DMS114 treated with DMSO at 0.1 percent for 48 hours (cell line): ENCODE measurements around the gene B3GAT1.
"Not testable (repeated sequence)": the region's sequence is repeated elsewhere in the genome, so short reads cannot be mapped to it uniquely, and the experiment has no call there.

Source experiments
- DNase-seq: peaks from one replicate; lab custom pipeline; 2025; ENCODE audit not compliant: unreplicated experiment; lab: John Stamatoyannopoulos, UW

B3GAT1 gene

GRCh38 chr11:134412203-134413042 is at the start of gene B3GAT1:
Gene B3GAT1, minus strand, starts transcription at chr11:134412242. Its CDS starts 24,583 bp downstream, at chr11:134387659.
- DNase-seq: no peak

GRCh38 chr11:134461621-134462020 is 49.6 kb upstream of the B3GAT1 start:
- no peak for DNase-seq

GRCh38 chr11:134460881-134461280 is 48.8 kb upstream of the B3GAT1 start:
- DNase-seq: no peak

GRCh38 chr11:134460062-134460561 is 48.1 kb upstream of the B3GAT1 start:
- no peak for DNase-seq

DNA sequence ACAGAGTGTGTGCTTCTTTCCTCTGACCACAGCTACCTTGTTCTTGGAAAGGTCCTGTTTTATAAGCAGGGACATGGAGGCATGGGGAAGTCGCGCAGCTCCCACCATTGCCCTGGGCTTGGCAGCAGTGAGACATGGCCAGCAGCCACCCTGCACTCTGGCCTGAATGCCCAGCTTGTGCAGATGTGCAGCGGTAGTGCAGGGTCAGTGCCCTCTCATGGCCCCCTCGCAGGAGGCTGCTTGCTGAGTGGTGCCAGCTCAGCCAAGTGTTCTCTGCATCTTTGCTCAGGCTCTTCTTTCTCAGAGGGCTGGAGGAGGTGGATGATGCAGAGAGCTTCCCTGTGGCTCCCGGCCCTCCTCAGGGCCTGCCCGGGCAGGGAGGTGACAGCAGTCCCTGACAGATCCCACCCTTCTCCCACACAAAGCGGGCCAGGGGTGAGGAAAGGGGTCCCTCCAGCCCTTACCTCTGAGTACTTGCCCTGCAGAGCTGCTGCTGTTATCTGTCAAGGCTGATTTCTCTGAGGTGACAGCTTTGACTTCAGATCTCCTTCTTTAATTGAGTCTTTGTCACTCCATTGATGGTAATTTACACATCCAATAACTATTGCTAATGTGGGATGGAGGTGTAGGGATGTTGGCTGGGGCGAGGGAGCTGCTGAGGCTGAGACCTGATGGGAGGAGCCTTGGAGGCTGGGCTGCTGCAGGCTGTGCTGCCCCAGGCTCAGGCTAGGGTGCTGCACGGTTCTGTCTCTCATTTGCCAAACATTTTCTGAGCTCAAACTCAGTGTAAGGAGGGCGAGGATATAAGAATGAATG is 47.4 kb upstream of the B3GAT1 start:
- DNase-seq: no peak

- not testable (repeated sequence) for DNase-seq
Measured at GRCh38 chr11:134457411-134458007, 45.5 kb upstream of the B3GAT1 start.

- no peak for DNase-seq
Measured at GRCh38 chr11:134455516-134455915, 43.5 kb upstream of the B3GAT1 start.

- DNase-seq: no peak
Measured at GRCh38 chr11:134454146-134454690, 42.2 kb upstream of the B3GAT1 start.

GRCh38 chr11:134453441-134453840 is 41.4 kb upstream of the B3GAT1 start:
- no peak for DNase-seq

- no peak for DNase-seq
Measured at GRCh38 chr11:134452838-134453155, 40.8 kb upstream of the B3GAT1 start.

DNA sequence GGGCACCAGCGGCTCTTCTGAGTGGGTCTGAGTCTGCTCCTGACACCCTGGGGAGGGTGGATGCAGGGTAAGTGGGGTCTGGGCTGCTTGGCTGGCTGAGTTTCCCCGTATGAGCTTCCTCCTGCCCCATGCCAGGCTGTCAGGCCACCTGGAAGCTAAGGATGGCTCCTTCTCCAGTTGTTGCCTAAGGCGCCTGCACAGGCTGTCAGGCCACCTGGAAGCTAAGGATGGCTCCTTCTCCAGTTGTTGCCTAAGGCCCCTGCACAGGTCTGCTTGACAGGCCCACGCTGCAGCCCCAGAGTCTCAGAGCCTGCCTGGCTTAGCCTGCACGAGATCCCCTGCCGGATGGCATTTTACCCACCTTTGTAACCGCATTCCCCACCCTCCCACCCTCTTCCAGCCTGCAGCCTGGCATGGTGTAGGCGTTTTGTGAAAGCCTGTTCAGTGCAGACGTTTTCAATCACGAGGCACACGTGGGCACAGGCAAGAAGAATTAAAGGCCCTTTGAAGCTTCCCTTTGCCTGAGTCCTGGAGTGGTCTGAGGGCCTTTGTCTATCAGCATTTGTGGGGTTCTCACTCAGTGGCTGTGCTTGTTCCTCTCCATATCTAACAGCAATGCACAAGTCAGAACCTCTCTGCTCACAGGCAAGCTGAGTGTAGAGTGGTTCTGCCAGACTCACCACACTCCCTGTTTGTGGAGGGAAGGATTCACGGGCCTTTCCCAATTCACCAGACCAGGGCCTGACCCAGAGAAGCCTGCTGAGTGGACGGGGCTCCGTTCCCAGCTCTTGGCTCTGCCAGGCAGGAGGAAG is 40.2 kb upstream of the B3GAT1 start:
- DNase-seq: no peak

GRCh38 chr11:134450186-134450585 is 38.1 kb upstream of the B3GAT1 start:
- no peak for DNase-seq

DNA sequence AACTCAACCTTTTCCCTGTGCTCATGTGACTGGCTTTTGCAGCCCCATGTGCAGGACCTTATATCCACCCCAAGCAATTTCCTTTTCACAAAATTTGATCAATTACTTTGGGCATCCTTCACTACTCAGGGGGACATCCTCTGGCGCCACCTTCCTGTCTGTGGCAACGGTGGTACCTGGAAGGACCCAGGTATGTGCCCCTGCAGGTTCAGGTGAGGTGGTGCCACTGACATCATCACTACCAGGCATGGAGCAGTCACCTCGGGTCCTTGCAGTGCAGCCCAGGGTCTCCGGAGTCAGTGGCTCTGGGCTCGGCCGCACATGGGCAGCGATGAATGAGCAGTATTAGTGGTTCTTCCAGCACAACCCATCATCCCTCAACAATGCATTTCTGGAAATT is 37.7 kb upstream of the B3GAT1 start:
- DNase-seq: no peak

GRCh38 chr11:134449051-134449450 is 37.0 kb upstream of the B3GAT1 start:
- no peak for DNase-seq

- no peak for DNase-seq
Measured at GRCh38 chr11:134447696-134448095, 35.7 kb upstream of the B3GAT1 start.

DNA sequence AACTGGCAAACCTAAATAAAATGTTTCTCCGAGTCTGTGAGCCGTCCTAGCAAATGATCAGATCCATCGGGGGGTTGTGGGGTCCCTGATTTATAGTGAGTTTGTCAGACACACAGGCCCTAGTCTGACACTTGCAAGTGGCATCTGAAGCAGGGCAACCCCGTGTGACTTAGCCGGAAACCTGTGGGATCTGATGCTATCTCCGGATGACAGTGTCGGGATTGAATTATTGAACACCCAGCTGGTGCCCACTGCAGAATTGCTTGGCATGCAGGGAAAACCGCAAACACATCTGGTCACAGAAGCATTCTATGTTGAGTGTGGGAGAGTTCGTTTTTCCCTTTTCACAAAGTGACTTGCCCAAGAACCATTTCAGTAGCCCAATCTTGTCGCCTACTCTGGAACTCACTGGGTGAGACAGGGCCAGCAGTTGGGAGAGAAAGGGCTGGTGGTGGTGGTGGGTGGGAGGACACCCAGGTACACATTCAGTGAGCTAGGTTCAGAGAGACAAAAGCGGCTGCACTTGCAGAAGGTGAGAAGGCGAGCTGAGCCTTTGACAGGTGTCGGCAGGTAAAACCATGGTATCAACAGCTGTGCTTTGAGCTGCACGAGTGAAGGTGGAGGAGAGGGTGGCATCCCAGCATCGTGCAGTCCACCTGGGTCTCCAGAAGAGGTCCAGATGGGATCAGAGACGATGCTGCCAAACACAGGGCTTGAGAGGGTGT is 33.7 kb upstream of the B3GAT1 start:
- no peak for DNase-seq

- not testable (repeated sequence) for DNase-seq
Measured at GRCh38 chr11:134444160-134445108, 32.4 kb upstream of the B3GAT1 start.

- no peak for DNase-seq
Measured at GRCh38 chr11:134443246-134443645, 31.2 kb upstream of the B3GAT1 start.

DNA sequence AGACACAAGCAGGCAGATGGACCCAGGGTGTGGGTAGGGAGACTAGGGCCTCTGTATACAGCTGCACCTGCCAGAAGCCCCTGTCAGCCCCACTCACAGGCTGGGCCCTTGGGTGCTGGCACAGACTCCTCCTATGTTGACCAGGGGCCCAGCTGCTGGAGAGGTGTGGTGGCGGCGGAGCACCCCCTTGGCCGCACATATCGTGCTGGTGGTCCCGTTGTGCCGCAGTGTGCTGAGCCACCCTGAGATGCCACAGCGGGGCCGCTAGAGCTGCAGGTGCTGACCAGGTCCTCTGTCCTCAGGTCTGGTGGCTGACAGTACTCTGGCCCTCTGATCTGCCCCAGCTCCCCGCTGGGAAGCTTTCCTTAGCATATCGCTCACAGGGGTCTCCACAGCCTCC is 30.2 kb upstream of the B3GAT1 start:
- DNase-seq: no peak
